ENCODE measurements around the gene OSTC. TPM values are rescaled to one million over a fixed set of nuclear protein-coding genes. Genes with fewer than 3 reads are reported as not detected.

The OSTC gene
- total and polyA plus RNA-seq, 2 of the 13 experiments (the other 11 are each of a cell fraction or from before 2014, with no cell fraction given), result 208 to 380 TPM

DNA sequence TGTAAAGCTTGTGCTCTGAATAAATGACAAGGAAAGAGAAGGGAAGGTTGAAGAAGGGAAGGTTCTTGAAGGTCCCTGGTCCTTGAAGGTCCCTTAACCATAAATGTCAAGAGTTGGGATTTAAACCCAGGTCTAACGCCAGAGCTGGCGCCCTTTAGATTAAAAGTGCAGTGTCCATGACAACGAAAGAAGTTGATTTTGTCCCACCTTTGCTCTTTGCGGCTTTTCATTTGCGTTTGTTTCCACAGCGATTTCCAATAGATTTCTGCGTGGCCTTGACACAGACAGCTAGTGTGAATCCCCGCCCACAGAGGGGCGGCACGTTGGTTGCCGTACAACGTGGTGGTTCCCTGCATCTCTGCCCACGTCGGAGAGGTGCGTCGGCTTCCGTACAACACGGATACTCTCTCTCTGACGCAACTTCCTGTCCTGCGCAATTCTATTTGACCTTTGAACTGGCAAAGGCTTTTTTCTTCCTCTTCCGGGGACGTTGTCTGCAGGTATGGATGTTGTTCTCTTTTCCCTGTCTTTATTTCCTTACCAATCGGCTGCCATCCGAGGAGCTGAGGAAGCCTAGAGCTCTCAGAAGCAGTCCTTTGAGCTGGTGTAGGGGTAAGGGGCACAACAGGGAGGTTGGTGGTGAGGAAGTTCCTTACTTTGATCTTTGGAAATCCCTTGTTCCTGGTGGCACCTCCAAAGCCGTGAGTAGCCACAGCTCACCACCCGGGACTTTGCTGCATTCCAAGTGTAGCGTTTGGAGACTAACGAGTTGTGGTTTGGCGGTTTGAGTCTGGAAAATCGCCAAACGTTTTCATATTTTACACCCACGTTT, 30.1 kb upstream of the OSTC start, which contains the start of gene RPL34 (continued):
- no peak for TF ChIP-seq HOXA9 (CRISPR knock-in tag; IDR thresholded peaks at IDR 0.05; ENCODE audit: borderline replicate concordance)
- TF ChIP-seq KDM5B (CRISPR knock-in tag; IDR thresholded peaks at IDR 0.05; ENCODE audit: borderline replicate concordance), result no peak; the same call in 1 of the 2 replicates
- TF ChIP-seq ATAD3A (CRISPR knock-in tag; IDR thresholded peaks at IDR 0.05), result 0 out of 2 replicates have a peak, but pooled peaks have one; percentile 35
- TF ChIP-seq FOXC1 (CRISPR knock-in tag; IDR thresholded peaks at IDR 0.05; ENCODE audit: borderline replicate concordance), result peak; percentile 91
- TF ChIP-seq SRSF1 (optimal IDR thresholded peaks at IDR 0.05; ENCODE audit: low read depth, low read length), result peak; percentile 69
- TF ChIP-seq ZNF253 (CRISPR knock-in tag; IDR thresholded peaks at IDR 0.05; ENCODE audit: borderline replicate concordance), result no peak
- TF ChIP-seq ZNF614 (CRISPR knock-in tag; IDR thresholded peaks at IDR 0.05; ENCODE audit: borderline replicate concordance), result peak; percentile 75; the same call in 1 of the 2 replicates
- TF ChIP-seq MLLT10 (CRISPR knock-in tag; IDR thresholded peaks at IDR 0.05), result no peak
- TF ChIP-seq, protein P1, sequence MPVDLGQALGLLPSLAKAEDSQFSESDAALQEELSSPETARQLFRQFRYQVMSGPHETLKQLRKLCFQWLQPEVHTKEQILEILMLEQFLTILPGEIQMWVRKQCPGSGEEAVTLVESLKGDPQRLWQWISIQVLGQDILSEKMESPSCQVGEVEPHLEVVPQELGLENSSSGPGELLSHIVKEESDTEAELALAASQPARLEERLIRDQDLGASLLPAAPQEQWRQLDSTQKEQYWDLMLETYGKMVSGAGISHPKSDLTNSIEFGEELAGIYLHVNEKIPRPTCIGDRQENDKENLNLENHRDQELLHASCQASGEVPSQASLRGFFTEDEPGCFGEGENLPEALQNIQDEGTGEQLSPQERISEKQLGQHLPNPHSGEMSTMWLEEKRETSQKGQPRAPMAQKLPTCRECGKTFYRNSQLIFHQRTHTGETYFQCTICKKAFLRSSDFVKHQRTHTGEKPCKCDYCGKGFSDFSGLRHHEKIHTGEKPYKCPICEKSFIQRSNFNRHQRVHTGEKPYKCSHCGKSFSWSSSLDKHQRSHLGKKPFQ (CRISPR knock-in tag; IDR thresholded peaks at IDR 0.05; ENCODE audit: insufficient replicate concordance), result no peak
- peak; percentile 99 for TF ChIP-seq POLR2G (IDR thresholded peaks at IDR 0.05; ENCODE audit: low read depth, low read length)
- TF ChIP-seq HES4 (CRISPR knock-in tag; IDR thresholded peaks at IDR 0.05; ENCODE audit: borderline replicate concordance), result no peak
- TF ChIP-seq, protein P2, sequence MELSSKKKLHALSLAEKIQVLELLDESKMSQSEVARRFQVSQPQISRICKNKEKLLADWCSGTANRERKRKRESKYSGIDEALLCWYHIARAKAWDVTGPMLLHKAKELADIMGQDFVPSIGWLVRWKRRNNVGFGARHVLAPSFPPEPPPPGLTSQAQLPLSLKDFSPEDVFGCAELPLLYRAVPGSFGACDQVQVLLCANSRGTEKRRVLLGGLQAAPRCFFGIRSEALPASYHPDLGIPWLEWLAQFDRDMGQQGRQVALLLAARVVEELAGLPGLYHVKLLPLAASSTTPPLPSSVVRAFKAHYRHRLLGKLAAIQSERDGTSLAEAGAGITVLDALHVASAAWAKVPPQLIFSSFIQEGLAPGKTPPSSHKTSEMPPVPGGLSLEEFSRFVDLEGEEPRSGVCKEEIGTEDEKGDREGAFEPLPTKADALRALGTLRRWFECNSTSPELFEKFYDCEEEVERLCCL (CRISPR knock-in tag; IDR thresholded peaks at IDR 0.05; ENCODE audit: borderline replicate concordance), result no peak
- TF ChIP-seq, protein P3, sequence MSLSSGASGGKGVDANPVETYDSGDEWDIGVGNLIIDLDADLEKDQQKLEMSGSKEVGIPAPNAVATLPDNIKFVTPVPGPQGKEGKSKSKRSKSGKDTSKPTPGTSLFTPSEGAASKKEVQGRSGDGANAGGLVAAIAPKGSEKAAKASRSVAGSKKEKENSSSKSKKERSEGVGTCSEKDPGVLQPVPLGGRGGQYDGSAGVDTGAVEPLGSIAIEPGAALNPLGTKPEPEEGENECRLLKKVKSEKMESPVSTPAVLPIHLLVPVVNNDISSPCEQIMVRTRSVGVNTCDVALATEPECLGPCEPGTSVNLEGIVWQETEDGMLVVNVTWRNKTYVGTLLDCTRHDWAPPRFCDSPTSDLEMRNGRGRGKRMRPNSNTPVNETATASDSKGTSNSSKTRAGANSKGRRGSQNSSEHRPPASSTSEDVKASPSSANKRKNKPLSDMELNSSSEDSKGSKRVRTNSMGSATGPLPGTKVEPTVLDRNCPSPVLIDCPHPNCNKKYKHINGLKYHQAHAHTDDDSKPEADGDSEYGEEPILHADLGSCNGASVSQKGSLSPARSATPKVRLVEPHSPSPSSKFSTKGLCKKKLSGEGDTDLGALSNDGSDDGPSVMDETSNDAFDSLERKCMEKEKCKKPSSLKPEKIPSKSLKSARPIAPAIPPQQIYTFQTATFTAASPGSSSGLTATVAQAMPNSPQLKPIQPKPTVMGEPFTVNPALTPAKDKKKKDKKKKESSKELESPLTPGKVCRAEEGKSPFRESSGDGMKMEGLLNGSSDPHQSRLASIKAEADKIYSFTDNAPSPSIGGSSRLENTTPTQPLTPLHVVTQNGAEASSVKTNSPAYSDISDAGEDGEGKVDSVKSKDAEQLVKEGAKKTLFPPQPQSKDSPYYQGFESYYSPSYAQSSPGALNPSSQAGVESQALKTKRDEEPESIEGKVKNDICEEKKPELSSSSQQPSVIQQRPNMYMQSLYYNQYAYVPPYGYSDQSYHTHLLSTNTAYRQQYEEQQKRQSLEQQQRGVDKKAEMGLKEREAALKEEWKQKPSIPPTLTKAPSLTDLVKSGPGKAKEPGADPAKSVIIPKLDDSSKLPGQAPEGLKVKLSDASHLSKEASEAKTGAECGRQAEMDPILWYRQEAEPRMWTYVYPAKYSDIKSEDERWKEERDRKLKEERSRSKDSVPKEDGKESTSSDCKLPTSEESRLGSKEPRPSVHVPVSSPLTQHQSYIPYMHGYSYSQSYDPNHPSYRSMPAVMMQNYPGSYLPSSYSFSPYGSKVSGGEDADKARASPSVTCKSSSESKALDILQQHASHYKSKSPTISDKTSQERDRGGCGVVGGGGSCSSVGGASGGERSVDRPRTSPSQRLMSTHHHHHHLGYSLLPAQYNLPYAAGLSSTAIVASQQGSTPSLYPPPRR (CRISPR knock-in tag; IDR thresholded peaks at IDR 0.05; ENCODE audit: borderline replicate concordance), result peak; percentile 29; the same call in 1 of the 2 replicates
- peak; percentile 50; the same call in 1 of the 2 replicates for TF ChIP-seq HOXA3 (CRISPR knock-in tag; IDR thresholded peaks at IDR 0.05)
- TF ChIP-seq ZNF782 (CRISPR knock-in tag; IDR thresholded peaks at IDR 0.05; ENCODE audit: borderline replicate concordance), result no peak; the same call in 1 of the 2 replicates
- TF ChIP-seq SMAD1 (CRISPR knock-in tag; IDR thresholded peaks at IDR 0.05; ENCODE audit: borderline replicate concordance, low read depth), result 0 out of 2 replicates have a peak, but pooled peaks have one; percentile 48
- no peak for TF ChIP-seq NONO (IDR thresholded peaks at IDR 0.05)
- peak; percentile 85 for TF ChIP-seq NONO (CRISPR knock-in tag; conservative IDR thresholded peaks at IDR 0.05)
- TF ChIP-seq PAF1 (CRISPR knock-in tag; IDR thresholded peaks at IDR 0.05), result no peak
- TF ChIP-seq MATR3 (CRISPR knock-in tag; IDR thresholded peaks at IDR 0.05), result no peak
- TF ChIP-seq, protein P4, sequence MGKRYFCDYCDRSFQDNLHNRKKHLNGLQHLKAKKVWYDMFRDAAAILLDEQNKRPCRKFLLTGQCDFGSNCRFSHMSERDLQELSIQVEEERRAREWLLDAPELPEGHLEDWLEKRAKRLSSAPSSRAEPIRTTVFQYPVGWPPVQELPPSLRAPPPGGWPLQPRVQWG (CRISPR knock-in tag; IDR thresholded peaks at IDR 0.05; ENCODE audit: borderline replicate concordance, low read depth), result no peak

All from HepG2 (cell line).